ENCODE data around the gene USP50.

Gene USP50

GRCh38 chr15:50458348-50459112 lies 87.9 kb downstream of the USP50 start:
- H3K4me3 ChIP-seq (ENCODE audit: low read depth, low read length), result no peak overlapping the region
- no peak for TF ChIP-seq CTCF (IDR thresholded peaks at IDR 0.05; ENCODE audit: borderline replicate concordance, insufficient read depth, low read depth, low read length)

GRCh38 chr15:50452927-50453326 lies 93.5 kb downstream of the USP50 start:
- no peak overlapping the region for H3K4me3 ChIP-seq (ENCODE audit: low read depth, low read length)

More at GRCh38 chr15:50452927-50453326, 93.5 kb downstream of the USP50 start:
- no peak for TF ChIP-seq CTCF (IDR thresholded peaks at IDR 0.05; ENCODE audit: borderline replicate concordance, insufficient read depth, low read depth, low read length)
